Measurements from ENCODE around the gene PRCP. TPM values are rescaled to one million over a fixed set of nuclear protein-coding genes. Genes with fewer than 3 reads are reported as not detected.
"Not testable (repeated sequence)": the region's sequence is repeated elsewhere in the genome, so short reads cannot be mapped to it uniquely, and the experiment has no call there.

Gene PRCP
- 13.5 and 25.4 TPM in 2 replicates for total RNA-seq (2014; rRNA removed; shearing (Covaris generic))

DNA sequence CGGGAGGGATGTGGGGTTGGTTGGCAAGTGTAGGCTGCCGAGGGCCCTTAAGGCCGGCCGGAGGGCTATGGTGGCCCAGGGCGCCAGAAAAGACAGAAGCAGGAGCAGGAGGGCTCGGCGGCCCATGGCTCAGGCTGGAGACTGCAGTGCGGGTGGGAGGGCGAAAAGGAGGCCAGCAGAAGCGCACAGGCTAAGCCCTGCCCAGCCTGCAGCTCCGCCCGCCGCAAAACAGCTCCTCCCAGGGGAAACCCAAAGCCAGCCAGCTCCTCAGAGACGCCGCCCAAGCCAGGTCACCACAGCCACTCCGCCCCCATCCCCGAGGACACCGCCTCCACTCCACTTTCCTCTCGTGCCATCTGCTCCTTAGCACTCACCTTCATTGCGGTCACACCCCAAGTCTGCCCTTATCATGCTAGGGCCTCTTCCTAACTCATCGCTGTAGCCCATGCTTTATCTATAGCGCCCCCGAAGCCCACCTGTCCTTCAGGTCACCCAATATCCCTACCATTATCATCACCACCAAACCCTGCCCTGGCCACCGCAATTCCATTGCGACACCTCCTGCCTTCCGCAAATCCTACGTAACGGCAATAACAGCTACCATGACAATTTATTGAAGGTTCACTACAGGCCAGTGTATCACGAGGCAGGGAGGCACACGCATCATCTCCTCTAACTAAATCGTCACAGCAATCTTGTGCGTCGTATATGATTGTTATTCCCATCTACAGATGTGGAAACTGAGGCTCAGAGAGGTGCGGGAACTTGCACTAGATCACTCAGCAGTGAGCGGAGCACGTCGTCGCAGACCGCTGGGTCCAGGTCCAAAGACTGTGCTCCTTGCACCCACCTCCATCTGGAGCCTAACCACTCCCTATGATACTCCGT, at the start of gene PRCP:
Gene PRCP, minus strand, starts transcription at position 154 of the 888 bp plus-strand sequence. Its CDS starts 28 bp downstream, at position 126.
- peak; percentile 94 for DNase-seq (ENCODE audit: low read depth)

DNA sequence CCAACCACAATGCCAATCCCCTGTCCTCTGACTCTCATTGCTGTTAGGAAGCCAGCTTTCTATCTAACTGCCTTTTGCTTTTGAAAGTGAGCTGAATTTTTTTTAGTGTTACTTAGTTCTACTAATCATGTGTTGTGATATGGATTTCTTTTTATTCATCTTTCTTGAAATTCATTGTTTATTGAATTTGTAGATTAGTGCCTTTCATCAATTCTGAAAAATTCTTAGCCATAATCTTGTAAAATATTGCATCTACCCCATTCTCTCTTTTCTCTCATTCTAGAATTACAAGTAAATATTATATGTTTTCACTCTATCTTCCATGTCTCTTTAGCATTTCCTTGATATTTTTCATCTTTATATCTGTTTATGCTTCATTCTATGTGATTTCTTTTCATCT, 49.1 kb upstream of the PRCP start:
- DNase-seq (ENCODE audit: low read depth) = no peak

DNA sequence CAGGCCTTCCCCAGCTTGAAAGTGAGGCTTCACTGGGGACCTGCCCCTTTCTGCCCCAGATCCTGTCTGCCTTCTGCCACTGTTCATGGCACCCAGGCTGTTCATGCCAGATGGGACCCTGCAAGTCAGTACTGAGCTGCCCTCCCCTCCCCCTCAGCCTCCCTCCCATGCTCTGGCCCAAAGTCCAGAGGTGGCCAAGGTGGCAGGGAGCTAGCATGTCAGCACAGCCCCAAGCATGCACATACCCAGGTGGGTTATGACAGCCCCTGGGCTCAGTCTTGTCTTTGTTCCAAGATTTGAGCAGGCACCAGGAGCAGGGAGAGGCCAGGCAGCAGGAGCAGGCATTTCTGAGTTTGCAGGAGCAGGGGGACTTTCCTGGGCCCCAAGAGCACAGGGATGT, 45.5 kb upstream of the PRCP start:
- no peak for DNase-seq (ENCODE audit: low read depth)

DNA sequence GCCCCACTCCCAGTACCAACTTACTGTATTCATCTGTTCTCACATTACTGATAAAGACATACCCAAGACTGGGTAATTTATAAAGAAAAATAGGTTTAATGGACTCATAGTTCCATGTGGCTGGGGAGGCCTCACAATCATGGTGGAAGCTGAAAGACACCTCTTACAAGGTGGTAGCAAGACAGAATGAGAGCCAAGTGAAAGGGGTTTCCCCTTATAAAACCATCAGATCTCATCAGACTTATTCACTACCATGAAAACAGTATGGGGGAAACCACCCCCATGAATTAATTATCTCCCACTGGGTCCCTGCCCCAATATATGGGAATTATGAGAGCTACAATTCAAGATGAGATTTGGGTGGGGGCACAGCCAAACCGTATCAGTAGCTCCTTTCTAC, 44.8 kb upstream of the PRCP start:
- DNase-seq (ENCODE audit: low read depth) = not testable (repeated sequence)

DNA sequence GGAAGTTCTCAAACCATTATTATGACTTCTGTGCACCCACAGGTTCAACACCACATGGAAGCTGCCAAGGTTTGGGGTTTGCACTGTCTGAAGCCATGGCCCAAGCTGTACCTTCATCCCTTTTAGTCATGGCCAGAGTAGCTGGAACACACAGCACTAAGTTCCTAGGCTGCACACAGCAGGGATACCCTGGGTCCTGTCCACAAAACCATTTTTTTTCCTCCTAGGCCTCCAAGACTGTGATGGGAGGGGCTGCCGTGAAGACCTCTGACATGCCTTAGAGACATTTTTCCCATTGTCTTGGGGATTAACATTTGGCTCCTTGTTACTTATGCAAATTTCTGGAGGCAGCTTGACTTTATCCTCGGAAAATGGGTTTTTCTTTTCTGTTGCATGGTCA, 44.0 kb upstream of the PRCP start:
- no peak for DNase-seq (ENCODE audit: low read depth)

DNA sequence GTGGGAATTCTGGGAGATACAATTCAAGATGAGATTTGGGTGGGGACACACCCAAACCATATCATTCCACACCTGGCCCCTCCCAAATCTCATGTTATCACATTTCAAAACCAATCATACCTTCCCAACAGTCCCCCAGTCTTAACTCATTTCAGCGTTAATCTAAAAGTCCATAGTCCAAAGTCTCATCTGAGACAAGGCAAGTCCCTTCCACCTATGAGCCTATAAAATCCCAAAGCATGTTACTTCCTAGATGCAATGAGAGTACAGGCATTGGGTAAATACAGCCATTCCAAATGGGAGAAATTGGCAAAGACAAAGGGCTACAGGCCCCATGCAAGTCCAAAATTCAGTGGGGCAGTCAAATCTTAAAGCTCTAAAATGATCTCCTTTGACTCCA, 43.2 kb upstream of the PRCP start:
- DNase-seq (ENCODE audit: low read depth) = not testable (repeated sequence)

DNA sequence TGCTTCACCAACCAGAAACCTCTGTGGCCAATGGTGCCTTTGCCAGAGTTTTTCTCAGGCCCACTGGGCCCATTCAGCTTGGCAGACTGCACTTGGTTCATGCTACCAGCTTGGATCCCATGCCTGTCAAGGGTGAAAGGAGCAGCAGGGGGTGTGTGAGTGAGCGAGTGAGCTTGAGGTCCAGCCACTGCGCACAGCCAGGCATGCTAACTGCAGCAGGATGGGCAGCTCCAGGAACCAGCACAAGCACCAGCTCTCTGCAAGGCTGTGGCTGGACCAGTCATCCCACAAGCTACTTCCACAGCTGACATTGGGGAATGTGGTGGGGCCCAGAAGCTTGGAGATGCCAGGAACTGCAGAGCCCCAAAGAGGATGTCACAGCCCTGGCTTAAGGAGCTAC, 42.1 kb upstream of the PRCP start:
- peak; percentile 3 for DNase-seq (ENCODE audit: low read depth)

DNA sequence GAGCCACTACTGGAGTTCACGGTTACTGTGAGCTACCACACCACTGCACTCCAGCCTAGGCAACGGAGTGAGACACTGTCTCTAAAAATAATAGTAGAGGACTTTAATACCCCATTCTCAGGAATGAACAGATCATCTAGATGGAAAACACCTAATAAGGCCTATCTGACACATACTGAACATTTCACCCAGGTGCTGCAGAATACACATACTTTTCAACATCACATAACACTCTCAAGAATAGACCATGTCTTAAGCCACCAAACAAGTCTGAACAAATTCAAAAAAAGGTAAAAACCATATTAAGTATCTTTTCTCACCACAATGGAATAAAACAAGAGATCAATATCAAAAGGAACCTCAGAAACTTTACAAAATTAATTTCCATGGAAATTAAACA, 39.2 kb upstream of the PRCP start:
- no peak for DNase-seq (ENCODE audit: low read depth)

DNA sequence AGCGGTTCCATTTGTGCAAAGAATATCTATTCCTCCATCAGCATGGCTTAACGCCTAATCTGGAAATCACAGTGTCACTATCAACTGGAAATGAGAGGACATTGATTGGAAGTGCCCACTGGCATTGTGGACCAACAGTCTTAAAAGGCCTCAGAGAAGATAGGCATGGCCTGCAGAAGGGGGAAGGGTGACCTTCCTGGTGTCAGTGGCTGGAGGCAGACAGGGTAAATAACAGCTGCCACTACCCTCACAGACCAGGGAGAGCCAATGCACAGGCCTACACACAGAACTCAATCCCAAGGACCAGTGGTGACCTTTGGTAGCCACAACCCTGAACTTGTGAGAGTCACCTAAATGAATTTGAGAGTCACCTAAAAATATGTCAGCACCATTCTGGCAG, 37.3 kb upstream of the PRCP start:
- DNase-seq (ENCODE audit: low read depth) = no peak

DNA sequence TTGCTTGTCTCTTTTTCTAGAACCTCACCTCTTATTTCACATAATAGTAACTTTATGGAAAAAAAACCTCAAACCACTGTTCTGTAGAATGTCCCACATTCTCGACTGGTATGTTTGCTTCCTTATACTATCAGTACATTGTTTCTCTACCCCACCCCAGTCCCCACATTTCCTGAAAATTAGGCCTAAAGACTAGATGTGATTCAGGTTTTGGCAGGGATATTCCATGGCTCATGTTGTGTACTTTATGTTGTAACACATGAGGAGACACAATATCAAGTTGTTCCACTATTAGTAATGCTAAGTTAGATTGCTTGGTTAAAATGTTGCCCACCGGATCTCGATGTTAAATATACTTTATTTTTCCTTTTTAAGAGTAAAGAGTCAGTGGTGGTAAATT, 36.0 kb upstream of the PRCP start:
- DNase-seq (ENCODE audit: low read depth) = no peak

DNA sequence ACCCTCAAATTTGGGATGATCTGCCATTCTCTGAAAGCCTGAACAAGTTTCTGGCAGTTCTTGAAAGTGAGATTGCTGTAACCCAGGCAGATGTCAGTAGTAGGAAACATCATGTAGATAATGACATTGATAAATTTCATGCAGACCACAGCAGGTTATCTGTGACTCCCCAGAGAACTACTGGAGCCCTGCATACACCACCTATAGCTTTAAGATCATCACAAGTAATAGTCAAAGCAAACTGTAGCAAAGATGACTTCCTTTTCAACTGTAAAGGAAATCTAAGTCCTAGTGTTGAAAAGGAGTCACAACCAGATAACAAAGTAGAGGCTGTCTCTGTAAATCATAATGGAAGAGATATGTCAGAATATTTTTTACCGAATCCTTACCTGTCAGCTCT, 32.3 kb upstream of the PRCP start:
- DNase-seq (ENCODE audit: low read depth) = no peak

DNA sequence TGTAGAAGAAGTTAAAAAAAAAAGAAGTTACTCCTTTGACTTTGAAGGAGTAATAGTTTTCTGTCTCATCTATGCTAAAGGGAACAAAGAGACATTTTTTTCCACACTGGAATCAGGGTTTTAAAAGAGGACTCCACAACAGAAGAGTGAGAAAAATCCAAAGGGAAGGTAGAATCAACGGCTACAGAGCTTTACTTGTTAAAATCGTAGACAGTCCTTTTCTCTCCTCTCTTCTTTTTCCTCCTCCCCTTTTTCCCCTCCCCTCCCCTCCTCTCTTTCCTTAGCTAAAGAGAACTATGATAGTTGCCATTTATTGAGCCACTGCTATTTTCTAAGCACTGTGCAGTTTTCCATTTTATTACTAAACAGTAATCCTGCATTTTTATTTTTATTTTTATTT, 30.5 kb upstream of the PRCP start:
- no peak for DNase-seq (ENCODE audit: low read depth)

DNA sequence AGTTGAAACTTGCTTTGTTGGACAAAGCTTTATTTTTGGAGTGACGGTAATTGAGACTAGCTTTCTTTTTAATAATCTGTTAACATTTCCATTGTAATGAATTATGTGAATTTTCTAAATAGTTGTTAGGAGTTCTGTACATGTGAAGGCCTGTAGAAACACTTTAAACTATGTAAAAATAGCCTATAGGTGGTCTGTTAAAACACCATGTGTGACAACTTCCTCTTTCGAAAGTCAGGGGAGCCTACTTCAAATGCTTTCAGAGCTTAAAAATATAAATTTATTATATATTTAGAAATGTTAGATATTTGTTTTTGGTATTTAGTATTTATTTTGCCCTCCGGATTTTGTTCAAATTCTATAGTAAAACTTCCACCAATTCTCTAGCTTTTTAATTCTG, 30.0 kb upstream of the PRCP start:
- no peak for DNase-seq (ENCODE audit: low read depth)

DNA sequence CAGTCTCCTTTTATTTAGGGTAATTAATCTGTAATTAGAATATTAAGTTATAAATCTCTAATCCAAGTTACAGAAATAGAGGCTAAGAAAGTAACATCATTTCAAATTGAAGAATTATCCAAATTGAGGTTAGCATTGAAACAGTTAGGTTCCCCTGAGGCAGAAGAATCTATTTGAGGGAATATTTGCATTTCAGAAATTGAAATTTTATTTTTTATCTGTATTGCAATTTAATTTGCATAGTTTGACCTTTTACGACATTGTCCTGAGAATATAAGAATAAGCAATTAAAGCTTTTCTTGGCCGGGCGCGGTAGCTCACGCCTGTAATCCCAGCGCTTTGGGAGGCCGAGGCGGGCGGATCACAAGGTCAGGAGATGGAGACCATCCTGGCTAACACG, 28.9 kb upstream of the PRCP start:
- DNase-seq (ENCODE audit: low read depth) = no peak

DNA sequence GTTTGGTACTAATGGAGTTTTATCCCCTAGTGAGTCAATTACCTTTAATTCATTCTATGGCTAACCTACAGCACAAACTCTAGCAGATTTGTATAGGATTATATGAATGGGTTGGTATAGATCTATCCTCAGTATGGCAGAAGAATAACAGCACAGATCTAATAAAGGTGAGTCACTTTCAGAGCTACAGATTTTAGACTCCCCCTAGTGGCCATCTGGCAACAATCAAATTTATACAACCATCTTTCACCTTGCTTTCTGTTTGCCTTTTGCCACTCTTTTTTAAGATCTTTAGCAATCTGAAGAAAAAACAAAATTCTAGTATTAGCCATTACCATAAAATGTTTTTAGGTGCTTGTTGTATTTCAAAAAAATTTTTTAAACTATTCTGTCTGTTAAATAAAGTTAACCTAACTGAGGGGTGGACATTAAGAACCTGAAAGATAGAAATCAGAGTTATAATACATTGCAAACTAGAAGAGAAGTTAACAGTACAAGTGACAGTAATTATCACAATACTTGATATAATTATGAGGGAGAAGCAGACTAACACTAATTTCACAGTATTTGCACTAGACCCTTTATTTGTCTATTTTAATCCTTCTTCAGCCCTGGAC, 27.1 kb upstream of the PRCP start:
- DNase-seq (ENCODE audit: low read depth) = peak; percentile 45

DNA sequence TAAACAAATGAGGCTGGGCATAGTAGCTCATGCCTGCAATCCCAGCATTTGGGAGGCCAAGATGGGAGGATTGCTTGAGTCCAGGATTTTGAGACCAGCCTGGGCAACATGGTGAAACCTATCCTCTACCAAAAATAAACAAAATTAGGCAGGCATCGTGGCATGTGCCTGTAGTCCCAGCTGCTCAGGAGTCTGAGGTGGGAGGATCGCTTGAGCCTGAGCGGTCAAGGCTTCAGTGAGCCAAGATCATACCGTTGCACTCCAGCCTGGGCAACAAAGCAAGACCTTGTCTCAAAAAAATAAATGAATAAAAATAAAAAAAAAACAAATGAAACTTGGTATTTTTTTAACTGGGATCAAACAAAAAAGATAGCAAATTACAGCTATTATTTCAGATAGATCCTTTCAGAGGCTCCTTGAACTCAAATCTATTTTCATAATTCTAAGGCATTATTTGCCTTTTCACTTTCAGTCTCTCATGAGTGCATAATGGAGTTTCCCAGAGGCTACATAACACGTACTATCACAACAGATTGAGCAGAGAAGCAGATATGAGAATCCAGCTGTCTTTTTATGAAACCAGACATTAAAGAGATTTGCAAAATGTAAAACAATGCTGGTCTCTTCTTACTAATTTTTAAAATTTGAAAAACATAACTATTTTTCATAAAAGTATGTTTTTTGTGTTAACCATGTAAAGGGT, 24.4 kb upstream of the PRCP start:
- no peak for DNase-seq (ENCODE audit: low read depth)

DNA sequence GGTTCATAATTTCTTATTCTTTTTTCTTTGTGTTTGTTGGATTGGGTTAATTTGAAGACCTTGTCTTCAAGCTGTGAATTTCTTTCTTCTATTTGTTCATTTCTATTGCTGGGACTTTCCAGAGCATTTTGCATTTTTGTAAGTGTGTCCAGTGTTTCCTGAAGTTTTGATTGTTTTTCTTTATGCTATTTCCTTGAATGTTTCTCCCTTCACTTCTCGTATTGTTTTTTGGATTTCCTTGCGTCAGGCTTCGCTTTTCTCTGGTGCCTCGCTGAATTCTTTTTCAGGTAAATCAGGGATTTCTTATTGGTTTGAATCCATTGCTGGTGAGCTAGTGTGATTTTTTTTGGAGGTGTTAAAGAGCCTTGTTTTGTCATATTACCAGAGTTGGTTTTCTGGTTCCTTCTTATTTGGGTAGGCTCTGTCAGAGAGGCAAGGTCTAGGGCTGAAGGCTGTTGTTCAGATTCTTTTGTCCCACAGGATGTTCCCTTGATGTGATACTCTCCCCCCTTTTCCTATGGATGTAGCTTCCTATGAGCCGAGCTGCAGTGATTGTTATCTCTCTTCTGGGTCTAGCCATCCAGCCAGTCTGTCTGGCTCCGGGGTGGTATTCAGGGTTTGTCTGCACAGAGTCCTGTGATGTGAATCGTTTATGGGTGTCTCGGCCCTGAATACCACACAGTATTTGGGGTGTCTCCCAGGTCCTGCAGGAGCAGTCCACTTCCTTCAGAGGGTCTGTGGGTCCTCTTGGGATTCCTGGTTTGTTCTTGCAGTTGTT, 22.4 kb upstream of the PRCP start:
- not testable (repeated sequence) for DNase-seq (ENCODE audit: low read depth)

DNA sequence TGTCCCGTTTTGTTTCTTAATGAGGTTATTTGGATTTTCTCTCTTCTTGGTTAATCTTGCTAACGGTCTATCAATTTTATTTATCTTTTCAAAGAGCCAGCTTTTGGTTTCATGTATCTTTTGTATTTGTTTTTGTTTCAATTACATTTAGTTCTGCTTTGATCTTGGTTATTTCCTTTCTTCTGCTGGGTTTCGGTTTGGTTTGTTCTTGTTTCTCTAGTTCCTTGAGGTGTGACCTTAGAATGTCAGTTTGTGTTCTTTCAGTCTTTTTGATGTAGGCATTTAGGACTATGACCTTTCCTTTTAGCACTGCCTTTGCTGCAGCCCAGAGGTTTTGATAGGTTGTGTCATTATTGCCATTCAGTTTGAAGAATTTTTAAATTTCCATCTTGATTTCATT, 20.0 kb upstream of the PRCP start:
- DNase-seq (ENCODE audit: low read depth) = not testable (repeated sequence)

DNA sequence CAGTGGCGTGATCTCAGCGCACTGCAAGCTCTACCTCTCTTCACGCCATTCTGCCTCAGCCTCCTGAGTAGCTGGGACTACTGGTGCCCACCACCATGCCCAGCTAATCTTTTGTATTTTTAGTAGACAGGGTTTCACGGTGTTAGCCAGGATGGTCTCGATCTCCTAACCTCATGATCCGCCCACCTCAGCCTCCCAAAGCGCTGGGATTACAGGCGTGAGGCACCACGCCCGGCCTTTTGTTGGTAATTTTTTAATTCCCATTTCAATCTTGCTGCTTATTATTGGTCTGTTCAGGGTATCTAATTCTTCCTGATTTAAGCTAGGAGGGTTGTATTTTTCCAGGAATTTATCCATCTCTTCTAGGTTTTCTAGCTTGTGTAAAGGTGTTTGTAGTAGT, 19.6 kb upstream of the PRCP start:
- not testable (repeated sequence) for DNase-seq (ENCODE audit: low read depth)

DNA sequence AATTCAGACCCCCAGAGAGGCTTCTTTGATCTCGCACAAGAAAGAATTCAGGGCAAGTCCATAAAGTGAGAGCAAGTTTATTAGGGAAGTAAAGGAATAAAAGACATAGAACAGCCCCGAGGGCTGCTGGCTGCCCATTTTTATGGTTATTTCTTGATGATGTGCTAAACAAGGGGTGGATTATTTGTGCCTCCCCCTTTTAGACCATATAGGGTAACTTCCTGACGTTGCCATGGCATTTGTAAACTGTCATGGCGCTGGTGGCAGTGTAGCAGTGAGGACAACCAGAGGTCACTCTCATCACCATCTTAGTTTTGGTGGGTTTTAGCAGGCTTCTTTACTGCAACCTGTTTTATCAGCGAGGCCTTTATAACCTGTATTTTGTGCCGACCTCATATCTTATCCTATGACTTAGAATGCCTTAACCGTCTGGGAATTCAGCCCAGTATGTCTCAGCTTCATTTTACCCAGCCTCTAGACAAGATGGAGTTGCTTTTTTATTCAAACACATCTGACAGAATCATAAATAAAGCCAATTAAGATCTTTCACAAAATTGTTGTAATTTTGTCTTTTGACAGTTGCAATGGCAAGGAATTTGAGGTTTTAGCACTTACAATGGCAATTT, 8.9 kb upstream of the PRCP start:
- DNase-seq (ENCODE audit: low read depth) = no peak

DNA sequence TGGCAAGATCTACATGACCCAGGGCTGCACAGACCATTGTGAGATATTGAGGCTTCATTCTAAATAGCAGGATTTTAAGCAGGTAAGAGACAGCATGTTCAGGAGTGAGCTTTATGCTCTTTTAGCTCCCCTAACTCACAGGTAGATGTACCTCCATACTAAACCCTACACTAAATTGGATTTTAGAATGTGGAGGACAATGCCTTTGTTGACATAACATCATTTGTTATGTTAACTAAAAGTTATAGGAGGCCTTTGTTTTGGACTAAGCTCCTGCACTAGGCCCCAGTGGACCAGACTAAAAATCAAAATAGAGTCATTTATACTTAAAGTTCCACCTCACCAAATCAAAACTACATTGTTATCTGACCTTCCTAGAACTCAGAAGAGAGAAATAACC, 8.1 kb upstream of the PRCP start:
- no peak for DNase-seq (ENCODE audit: low read depth)
